ENCODE results near the gene EIF2D.
"Not testable (repeated sequence)": the region's sequence is repeated elsewhere in the genome, so short reads cannot be mapped to it uniquely, and the experiment has no call there.

EIF2D gene

GRCh38 chr1:206635080-206635977, 23.1 kb upstream of the EIF2D start, which contains the start of gene DYRK3:
Gene DYRK3 (plus strand): TSS chr1:206635536. CDS start chr1:206635704, 168 bp downstream.
- DNase-seq = peak; percentile 74

- DNase-seq = no peak
Measured at GRCh38 chr1:206634365-206635079, 22.3 kb upstream of the EIF2D start.

- DNase-seq = no peak
Measured at GRCh38 chr1:206633708-206634121, 21.4 kb upstream of the EIF2D start.

DNA sequence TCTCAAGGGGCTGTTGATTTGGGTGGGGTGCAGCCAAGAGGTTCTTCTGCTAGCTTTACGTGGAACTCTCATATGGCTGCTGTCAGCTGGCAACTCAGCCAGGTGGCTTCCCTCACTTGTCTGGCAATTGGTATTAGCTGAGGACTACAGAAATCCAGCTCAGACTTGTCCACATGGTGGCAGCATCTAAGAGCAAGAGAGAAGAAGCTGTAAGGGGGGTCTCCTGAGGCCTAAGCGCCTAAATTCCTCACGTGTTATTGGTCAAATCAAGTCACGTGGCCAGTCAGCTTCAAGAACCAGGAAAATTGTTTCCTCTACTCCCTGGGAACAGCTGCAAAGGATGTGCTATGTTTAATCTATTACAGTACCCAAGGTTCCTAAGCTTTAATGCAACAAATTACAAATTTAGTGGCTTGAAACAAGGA, 18.8 kb upstream of the EIF2D start:
- DNase-seq = peak; percentile 68

- no peak for DNase-seq
Measured at GRCh38 chr1:206628916-206629315, 16.7 kb upstream of the EIF2D start.

DNA sequence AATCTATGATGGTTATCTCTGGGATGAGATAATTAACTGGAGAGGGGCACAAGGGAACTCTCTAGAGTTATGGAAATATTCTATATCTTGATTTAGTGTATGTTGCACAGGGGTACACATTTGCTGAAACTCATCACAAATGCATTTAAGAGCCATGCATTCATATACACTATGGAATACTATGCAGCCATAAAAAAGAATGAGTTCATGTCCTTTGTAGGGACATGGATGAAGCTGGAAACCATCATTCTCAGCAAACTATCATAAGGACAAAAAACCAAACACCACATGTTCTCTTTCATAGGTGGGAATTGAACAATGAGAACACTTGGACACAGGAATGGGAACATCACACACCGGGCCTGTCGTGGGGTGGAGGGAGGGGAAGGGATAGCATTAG, 14.1 kb upstream of the EIF2D start:
- not testable (repeated sequence) for DNase-seq

DNA sequence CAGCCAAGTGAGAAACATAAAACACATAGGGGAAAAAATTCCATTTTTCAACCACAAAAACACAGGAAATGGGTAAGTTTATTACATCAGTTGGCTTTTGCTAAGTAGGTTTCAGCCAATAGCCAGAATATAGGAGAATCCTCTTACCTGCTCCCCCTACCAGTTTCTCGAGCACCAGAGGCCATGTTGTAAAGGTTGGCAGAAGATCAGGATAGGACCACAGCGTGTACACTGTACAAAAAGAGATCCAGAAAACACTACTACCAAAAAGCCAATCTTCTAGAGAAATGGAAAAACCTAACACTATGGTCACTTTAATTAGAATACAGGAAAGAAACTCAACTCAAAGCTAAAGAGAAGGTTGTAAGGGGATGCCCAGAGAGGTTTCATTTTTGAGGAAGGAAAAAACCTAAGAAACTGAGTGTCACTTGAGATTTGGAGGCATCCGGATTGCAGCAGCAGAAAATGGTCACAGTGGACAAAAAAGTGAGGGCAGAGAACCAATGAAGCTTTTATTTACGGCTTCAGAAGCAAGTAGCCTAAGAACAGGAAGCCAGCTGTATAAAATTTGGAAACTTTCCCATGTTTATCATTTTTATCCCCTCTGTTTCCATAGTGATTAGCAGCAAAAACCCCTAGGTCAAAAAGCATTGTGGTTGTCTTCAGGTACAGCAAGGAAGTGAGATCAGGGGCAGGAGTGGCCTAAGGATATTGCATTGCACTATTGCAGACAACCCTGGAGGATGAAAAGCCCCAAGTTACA, 2.9 kb downstream of the EIF2D start:
- DNase-seq = no peak

- DNase-seq = no peak
Measured at GRCh38 chr1:206608108-206608698, 4.1 kb downstream of the EIF2D start.

GRCh38 chr1:206606867-206607266, 5.4 kb downstream of the EIF2D start:
- no peak for DNase-seq

- DNase-seq = no peak
Measured at GRCh38 chr1:206604861-206605260, 7.4 kb downstream of the EIF2D start.

DNA sequence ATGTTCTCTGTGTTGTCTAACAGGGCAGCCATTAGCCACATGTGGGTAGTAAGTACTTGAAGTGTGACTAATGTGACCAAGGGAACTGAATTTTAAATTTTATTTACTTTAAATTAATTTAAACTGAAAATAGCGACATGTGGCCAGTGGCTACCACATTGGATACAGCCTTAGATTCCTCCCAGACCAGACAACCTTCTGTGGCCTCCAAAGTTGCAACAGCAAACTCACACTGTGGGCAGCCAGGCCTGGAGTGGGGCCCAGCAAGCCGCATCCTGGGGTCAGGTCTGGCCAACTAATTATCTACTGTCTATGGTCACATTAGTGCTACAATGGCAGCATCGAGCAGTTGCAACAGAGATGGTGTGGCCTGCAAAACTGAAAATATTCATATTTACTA, 11.7 kb downstream of the EIF2D start:
- DNase-seq = no peak

DNA sequence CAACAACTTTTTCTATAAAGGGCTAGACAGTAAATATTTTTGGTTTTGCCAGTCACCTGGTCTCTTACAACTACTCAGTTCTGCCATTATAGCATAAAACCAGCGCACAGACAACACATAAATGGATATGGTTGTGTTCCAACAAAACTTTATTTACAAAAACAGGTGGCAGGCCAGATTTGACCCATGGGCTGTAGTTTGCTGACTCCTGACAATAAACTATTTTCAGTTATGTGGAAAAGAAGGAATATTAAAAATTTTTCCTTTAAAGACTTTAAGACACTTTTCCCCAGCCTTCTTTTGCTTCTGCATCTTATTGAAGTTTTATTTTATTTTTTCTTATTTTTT, 16.0 kb downstream of the EIF2D start:
- no peak for DNase-seq

GRCh38 chr1:206595581-206596318, 16.5 kb downstream of the EIF2D start:
- DNase-seq = no peak

DNA sequence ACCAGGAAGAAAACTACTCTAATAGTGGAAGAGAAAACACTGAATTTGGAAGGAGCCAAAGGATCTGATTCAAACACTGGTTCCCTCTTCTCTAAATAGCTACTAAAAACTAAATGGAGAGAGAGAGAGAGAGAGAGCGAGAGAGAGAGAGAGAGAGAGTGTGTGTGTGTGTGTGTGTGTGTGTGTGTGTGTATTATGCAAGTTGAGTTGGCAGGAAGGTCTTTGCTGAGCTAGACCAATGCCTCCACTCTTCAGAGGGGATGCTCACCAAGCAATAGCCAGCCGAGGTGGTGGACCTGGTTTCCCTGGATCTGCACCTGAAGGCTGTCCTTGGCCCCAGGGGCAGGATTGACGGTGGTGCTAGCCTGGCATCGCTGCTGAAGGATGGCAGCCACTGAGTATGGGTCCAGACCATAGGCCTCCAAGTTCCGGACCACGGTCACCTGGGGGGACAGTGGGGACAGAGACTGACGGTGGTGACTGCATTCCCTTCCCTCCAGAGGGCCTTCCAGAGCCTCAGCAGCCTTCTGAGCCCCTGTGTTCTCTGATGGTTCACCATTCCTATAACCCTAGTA, 18.8 kb downstream of the EIF2D start:
- DNase-seq = no peak

DNA sequence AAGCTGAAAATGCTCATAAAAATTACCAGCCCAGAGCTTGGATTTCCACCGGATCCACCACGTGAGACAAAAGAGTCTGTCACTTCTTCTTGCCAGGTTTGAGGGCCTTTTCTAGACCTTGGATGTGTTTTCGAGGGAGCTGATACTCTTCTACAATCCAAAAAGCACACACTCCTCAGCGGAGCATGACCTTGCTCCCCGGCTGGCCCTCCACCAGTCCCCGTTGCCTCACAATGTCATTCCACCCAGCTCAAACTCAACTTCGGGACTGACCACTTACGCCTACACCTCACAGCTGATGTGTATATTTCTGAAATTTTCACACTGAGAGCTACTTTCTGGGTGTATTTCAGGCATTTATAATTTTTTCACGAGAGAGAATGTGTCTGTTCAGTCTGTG, 20.6 kb downstream of the EIF2D start:
- DNase-seq = no peak

DNA sequence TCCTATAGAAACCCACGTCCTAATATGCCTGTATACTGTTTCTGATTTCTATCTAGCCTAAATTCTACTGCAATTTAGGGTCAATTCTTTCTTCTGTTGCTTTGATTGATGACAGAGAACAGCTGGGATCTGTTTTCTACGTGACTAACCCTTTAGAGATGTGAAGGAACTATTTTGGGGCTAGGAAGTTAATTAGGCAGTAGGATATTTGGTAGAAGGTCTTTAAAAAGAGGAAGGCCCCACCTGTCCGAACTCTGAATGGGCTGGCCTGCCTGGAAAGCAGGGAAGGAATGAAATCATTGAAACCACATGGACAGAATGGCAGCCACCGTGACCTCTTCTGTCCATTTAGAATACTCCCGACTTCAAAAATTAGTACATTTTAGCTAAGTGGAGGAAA, 21.0 kb downstream of the EIF2D start:
- no peak for DNase-seq

DNA sequence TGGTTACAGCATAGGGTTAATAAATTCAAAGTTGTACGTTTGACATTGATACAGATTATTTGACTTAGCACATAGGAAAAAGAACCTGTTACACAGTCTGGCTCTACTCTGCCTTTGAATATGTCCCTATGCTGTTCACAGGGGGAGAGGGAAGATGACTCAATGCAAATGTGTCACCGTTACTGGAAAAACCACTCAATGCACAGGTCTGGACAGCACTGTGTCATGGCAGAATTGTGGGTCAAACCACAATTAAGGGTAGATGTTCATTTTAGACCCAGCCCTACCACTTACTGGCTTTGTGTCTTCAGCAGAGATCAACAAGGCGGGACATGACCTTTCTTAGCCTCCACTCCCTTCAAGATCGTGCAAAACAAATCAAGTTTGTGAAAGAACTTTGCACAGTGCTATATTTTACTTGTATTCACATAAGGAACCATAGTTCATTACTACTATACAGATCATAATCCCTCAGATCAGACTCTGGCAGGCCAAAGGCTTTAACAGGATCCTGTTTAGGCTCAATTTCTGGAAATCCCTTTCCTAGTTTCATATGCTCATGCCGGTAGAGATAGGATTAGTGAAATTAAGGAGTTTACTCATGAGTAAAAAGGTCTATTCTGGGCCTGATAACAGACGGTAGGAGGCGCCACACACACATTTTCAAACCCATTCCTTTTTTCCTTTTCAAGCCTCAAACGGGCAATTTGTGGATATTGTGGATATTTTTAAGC, 22.1 kb downstream of the EIF2D start:
- no peak for DNase-seq

DNA sequence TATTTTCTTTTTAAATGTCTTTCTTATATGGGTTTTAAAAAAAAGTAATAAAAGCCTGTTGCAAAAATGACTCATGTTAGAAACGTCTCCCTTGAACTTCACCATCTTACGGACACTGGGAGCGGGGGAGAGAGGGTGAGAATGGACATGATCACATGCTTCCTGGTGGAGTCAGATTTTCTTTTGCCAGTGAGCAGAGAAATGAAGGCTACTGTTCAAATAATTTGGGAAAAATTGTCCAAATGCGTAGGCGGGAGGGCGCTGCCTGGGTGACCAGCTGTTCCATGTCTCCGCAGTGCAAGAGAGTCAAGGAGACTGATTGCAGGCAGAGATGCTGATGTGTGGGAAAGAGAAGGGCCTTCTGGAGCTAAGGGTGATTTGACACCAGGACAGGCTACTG, 23.1 kb downstream of the EIF2D start:
- DNase-seq = no peak

GRCh38 chr1:206588492-206588891, 23.8 kb downstream of the EIF2D start:
- no peak for DNase-seq

GRCh38 chr1:206587904-206588303, 24.4 kb downstream of the EIF2D start:
- no peak for DNase-seq
